ENCODE data around the gene MTMR12.

DNA sequence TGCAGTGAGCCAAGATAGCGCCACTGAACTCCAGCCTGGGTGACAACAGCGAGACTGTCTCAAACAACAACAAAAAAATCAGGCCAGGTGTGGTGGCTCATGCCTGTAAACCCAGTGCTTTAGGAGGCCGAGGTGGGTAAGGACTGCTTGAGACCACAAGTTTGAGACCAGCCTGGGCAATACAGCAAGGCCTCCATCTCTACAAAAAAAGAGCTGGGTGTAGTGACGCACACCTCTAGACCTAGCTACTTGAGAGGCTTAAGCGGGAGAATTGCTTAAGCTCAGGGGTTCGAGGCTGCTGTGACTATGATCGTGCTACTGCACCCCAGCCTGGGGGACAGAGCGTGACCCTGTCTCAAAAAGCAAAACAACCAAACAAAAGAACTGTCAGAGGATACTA, 39.9 kb upstream of the MTMR12 start:
- TF ChIP-seq FOXM1 (IDR thresholded peaks at IDR 0.05; ENCODE audit: borderline replicate concordance, low read depth) = no peak
- TF ChIP-seq, protein P1, sequence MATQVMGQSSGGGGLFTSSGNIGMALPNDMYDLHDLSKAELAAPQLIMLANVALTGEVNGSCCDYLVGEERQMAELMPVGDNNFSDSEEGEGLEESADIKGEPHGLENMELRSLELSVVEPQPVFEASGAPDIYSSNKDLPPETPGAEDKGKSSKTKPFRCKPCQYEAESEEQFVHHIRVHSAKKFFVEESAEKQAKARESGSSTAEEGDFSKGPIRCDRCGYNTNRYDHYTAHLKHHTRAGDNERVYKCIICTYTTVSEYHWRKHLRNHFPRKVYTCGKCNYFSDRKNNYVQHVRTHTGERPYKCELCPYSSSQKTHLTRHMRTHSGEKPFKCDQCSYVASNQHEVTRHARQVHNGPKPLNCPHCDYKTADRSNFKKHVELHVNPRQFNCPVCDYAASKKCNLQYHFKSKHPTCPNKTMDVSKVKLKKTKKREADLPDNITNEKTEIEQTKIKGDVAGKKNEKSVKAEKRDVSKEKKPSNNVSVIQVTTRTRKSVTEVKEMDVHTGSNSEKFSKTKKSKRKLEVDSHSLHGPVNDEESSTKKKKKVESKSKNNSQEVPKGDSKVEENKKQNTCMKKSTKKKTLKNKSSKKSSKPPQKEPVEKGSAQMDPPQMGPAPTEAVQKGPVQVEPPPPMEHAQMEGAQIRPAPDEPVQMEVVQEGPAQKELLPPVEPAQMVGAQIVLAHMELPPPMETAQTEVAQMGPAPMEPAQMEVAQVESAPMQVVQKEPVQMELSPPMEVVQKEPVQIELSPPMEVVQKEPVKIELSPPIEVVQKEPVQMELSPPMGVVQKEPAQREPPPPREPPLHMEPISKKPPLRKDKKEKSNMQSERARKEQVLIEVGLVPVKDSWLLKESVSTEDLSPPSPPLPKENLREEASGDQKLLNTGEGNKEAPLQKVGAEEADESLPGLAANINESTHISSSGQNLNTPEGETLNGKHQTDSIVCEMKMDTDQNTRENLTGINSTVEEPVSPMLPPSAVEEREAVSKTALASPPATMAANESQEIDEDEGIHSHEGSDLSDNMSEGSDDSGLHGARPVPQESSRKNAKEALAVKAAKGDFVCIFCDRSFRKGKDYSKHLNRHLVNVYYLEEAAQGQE (IDR thresholded peaks at IDR 0.05; ENCODE audit: low read depth) = no peak
- TF ChIP-seq, protein P2, sequence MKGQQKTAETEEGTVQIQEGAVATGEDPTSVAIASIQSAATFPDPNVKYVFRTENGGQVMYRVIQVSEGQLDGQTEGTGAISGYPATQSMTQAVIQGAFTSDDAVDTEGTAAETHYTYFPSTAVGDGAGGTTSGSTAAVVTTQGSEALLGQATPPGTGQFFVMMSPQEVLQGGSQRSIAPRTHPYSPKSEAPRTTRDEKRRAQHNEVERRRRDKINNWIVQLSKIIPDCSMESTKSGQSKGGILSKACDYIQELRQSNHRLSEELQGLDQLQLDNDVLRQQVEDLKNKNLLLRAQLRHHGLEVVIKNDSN (IDR thresholded peaks at IDR 0.05) = no peak

Measured in Ishikawa (cell line).